ENCODE data around the gene OR56A1. TPM values are rescaled to one million over a fixed set of nuclear protein-coding genes. Genes with fewer than 3 reads are reported as not detected.

The OR56A1 gene
- total RNA-seq, 1 experiment from 2014 or later = 0.35 TPM

DNA sequence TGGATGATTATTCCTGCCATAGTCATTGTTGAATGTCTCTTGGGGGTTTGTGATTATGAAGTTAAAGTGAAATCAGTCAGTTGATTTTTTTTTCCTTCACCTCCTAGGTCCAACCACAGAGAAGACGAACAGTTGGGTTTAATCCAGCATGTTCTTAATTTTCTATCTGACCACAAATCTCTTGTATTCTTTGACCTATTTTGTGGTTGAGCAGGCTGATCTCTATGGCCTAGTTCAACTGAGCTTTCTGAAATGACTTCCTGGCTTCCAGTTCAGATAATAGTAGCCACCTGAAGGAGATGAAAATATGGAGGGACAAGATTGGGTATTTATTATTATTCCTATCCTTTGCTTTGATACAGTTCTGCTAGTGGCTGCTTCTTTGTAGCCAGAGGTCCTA, 57.0 kb downstream of the OR56A1 start (continued):
- TF ChIP-seq, protein P1, sequence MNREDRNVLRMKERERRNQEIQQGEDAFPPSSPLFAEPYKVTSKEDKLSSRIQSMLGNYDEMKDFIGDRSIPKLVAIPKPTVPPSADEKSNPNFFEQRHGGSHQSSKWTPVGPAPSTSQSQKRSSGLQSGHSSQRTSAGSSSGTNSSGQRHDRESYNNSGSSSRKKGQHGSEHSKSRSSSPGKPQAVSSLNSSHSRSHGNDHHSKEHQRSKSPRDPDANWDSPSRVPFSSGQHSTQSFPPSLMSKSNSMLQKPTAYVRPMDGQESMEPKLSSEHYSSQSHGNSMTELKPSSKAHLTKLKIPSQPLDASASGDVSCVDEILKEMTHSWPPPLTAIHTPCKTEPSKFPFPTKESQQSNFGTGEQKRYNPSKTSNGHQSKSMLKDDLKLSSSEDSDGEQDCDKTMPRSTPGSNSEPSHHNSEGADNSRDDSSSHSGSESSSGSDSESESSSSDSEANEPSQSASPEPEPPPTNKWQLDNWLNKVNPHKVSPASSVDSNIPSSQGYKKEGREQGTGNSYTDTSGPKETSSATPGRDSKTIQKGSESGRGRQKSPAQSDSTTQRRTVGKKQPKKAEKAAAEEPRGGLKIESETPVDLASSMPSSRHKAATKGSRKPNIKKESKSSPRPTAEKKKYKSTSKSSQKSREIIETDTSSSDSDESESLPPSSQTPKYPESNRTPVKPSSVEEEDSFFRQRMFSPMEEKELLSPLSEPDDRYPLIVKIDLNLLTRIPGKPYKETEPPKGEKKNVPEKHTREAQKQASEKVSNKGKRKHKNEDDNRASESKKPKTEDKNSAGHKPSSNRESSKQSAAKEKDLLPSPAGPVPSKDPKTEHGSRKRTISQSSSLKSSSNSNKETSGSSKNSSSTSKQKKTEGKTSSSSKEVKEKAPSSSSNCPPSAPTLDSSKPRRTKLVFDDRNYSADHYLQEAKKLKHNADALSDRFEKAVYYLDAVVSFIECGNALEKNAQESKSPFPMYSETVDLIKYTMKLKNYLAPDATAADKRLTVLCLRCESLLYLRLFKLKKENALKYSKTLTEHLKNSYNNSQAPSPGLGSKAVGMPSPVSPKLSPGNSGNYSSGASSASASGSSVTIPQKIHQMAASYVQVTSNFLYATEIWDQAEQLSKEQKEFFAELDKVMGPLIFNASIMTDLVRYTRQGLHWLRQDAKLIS (CRISPR knock-in tag; IDR thresholded peaks at IDR 0.05; ENCODE audit: borderline replicate concordance) = no peak
- TF ChIP-seq MXD4 (CRISPR knock-in tag; IDR thresholded peaks at IDR 0.05; ENCODE audit: borderline replicate concordance) = no peak
- TF ChIP-seq ELF4 (CRISPR knock-in tag; IDR thresholded peaks at IDR 0.05; ENCODE audit: low read depth) = no peak
- TF ChIP-seq NFE2L1 (CRISPR knock-in tag; IDR thresholded peaks at IDR 0.05) = no peak
- no peak for TF ChIP-seq ZNF396 (CRISPR knock-in tag; IDR thresholded peaks at IDR 0.05; ENCODE audit: borderline replicate concordance)
- TF ChIP-seq RELA (CRISPR knock-in tag; IDR thresholded peaks at IDR 0.05; ENCODE audit: borderline replicate concordance) = no peak
- TF ChIP-seq, protein P2, sequence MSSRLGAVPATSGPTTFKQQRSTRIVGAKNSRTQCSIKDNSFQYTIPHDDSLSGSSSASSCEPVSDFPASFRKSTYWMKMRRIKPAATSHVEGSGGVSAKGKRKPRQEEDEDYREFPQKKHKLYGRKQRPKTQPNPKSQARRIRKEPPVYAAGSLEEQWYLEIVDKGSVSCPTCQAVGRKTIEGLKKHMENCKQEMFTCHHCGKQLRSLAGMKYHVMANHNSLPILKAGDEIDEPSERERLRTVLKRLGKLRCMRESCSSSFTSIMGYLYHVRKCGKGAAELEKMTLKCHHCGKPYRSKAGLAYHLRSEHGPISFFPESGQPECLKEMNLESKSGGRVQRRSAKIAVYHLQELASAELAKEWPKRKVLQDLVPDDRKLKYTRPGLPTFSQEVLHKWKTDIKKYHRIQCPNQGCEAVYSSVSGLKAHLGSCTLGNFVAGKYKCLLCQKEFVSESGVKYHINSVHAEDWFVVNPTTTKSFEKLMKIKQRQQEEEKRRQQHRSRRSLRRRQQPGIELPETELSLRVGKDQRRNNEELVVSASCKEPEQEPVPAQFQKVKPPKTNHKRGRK (CRISPR knock-in tag; IDR thresholded peaks at IDR 0.05; ENCODE audit: borderline replicate concordance) = no peak

Other genes starting within 250 kb of the OR56A1 start
- 0.07 TPM in 1 of 3 replicates, not detected in the others for gene OR52N5, start 247.4 kb downstream of the OR56A1 start, total RNA-seq (2021)
- gene OR52N1, start 239.5 kb downstream of the OR56A1 start, total RNA-seq (2021) = 0.07 TPM in 1 of 3 replicates, not detected in the others
- gene OR52N2, start 221.8 kb downstream of the OR56A1 start, total RNA-seq (2021) = 0.25 to 0.34 TPM in 2 of 3 replicates, not detected in the other
- not detected in 3 replicates for gene OR52E6, start 188.9 kb downstream of the OR56A1 start, total RNA-seq (2021)
- not detected in 3 replicates for gene OR52E8, start 173.1 kb downstream of the OR56A1 start, total RNA-seq (2021)
- not detected in 3 replicates for gene OR52E4, start 150.1 kb downstream of the OR56A1 start, total RNA-seq (2021)
- not detected in 3 replicates for gene OR52E5, start 137.6 kb downstream of the OR56A1 start, total RNA-seq (2021)
- not detected in 3 replicates for gene OR56A3, start 88.5 kb downstream of the OR56A1 start, total RNA-seq (2021)
- gene OR56A5, start 62.3 kb downstream of the OR56A1 start, total RNA-seq (2021) = 0.27 TPM in 1 of 3 replicates, not detected in the others
- 0.15 to 0.44 TPM in 2 of 3 replicates, not detected in the other for gene OR52L1, start 43.8 kb downstream of the OR56A1 start, total RNA-seq (2021)
- 0.20 to 0.46 TPM (median 0.25 TPM) in 3 replicates for gene OR56A4, start 23.8 kb downstream of the OR56A1 start, total RNA-seq (2021)
- not detected in 3 replicates for gene OR56B4, start 76.9 kb upstream of the OR56A1 start, total RNA-seq (2021)
- gene OR52B2, start 139.6 kb upstream of the OR56A1 start, total RNA-seq (2021) = not detected in 3 replicates
- not detected in 3 replicates for gene OR52W1, start 168.5 kb upstream of the OR56A1 start, total RNA-seq (2021)
- not detected in 3 replicates for gene C11orf42, start 174.8 kb upstream of the OR56A1 start, total RNA-seq (2021)
- 22.2 to 24.8 TPM (median 23.6 TPM) in 3 replicates for gene FHIP1B, start 203.9 kb upstream of the OR56A1 start, total RNA-seq (2021)
- gene CNGA4, start 208.3 kb upstream of the OR56A1 start, total RNA-seq (2021) = 0.35 to 0.82 TPM (median 0.50 TPM) in 3 replicates
- 6.1 to 7.4 TPM (median 7.1 TPM) in 3 replicates for gene CCKBR, start 229.1 kb upstream of the OR56A1 start, total RNA-seq (2021)

Measured in WTC11 (cell line).